Activated naive CD8-positive, alpha-beta T cell (primary cell): ENCODE measurements around the gene CELF2.
"Not testable (repeated sequence)": the region's sequence is repeated elsewhere in the genome, so short reads cannot be mapped to it uniquely, and the experiment has no call there.

ENCODE experiments used
- H3K27ac Mint-ChIP-seq: one replicate; pipeline ENCODE4 v1.8.0; 2021; ENCODE audit warnings: mixed read lengths
- H3K27me3 Mint-ChIP-seq: one replicate; pipeline ENCODE4 v1.8.0; 2021; ENCODE audit warnings: mixed read lengths
- H3K36me3 Mint-ChIP-seq: one replicate; pipeline ENCODE4 v1.8.0; 2021; ENCODE audit warnings: mixed read lengths
- H3K4me1 Mint-ChIP-seq: one replicate; pipeline ENCODE4 v1.8.0; 2021; ENCODE audit warnings: low read depth, mixed read lengths
- H3K4me3 Mint-ChIP-seq: one replicate; pipeline ENCODE4 v1.8.0; 2021; ENCODE audit warnings: mild to moderate bottlenecking, mixed read lengths
- H3K9me3 Mint-ChIP-seq: one replicate; pipeline ENCODE4 v1.8.0; 2021; ENCODE audit warnings: low read depth, mixed read lengths

Gene CELF2

GRCh38 chr10:11345224-11346054, 327.8 kb downstream of the CELF2 start:
- Mint-ChIP-seq H3K4me1 (peaks cover 4% of the 10 kb centered on the region), H3K4me3 (no peak overlapping the region), H3K36me3 (peaks cover 5% of the 10 kb centered on the region), H3K9me3 (peaks cover 3% of the 10 kb centered on the region), H3K27ac (no peak overlapping the region), H3K27me3 (no peaks in the 10 kb centered on the region)

- not testable (repeated sequence) for H3K27ac Mint-ChIP-seq, H3K9me3 Mint-ChIP-seq, H3K27me3 Mint-ChIP-seq, H3K4me3 Mint-ChIP-seq, H3K4me1 Mint-ChIP-seq, H3K36me3 Mint-ChIP-seq
These were observed 329.9 kb downstream of the CELF2 start for GRCh38 chr10:11347580-11347979.

- no peaks in the 10 kb centered on the region for H3K27me3 Mint-ChIP-seq
- H3K27ac Mint-ChIP-seq: no peak overlapping the region
- H3K9me3 Mint-ChIP-seq: peaks cover 3% of the 10 kb centered on the region
- H3K36me3 Mint-ChIP-seq: peaks cover 5% of the 10 kb centered on the region
- H3K4me3 Mint-ChIP-seq: no peak overlapping the region
- no peaks in the 10 kb centered on the region for H3K4me1 Mint-ChIP-seq
These were observed 334.1 kb downstream of the CELF2 start for GRCh38 chr10:11351801-11352200.

GRCh38 chr10:11353006-11353896, 335.6 kb downstream of the CELF2 start:
- Mint-ChIP-seq H3K9me3 (no peaks in the 10 kb centered on the region), H3K4me3 (no peak overlapping the region), H3K27me3 (no peaks in the 10 kb centered on the region), H3K36me3 (no peaks in the 10 kb centered on the region), H3K4me1 (peaks cover 9% of the 10 kb centered on the region), H3K27ac (no peak overlapping the region)

- H3K27me3 Mint-ChIP-seq: no peaks in the 10 kb centered on the region
- H3K9me3 Mint-ChIP-seq: no peaks in the 10 kb centered on the region
- H3K36me3 Mint-ChIP-seq: peaks cover 2% of the 10 kb centered on the region
- no peak overlapping the region for H3K27ac Mint-ChIP-seq
- H3K4me3 Mint-ChIP-seq: no peak overlapping the region
- H3K4me1 Mint-ChIP-seq: peaks cover 9% of the 10 kb centered on the region
These were observed 337.2 kb downstream of the CELF2 start for GRCh38 chr10:11354823-11355222.

- H3K27me3 Mint-ChIP-seq: no peaks in the 10 kb centered on the region
- peaks cover 9% of the 10 kb centered on the region for H3K4me1 Mint-ChIP-seq
- no peaks in the 10 kb centered on the region for H3K9me3 Mint-ChIP-seq
- peaks cover 2% of the 10 kb centered on the region for H3K36me3 Mint-ChIP-seq
- H3K4me3 Mint-ChIP-seq: no peak overlapping the region
- H3K27ac Mint-ChIP-seq: no peak overlapping the region
These were observed 337.9 kb downstream of the CELF2 start for GRCh38 chr10:11355592-11355991.

- H3K27me3 Mint-ChIP-seq: no peaks in the 10 kb centered on the region
- H3K27ac Mint-ChIP-seq: no peak overlapping the region
- peaks cover 9% of the 10 kb centered on the region for H3K4me1 Mint-ChIP-seq
- no peaks in the 10 kb centered on the region for H3K9me3 Mint-ChIP-seq
- peaks cover 2% of the 10 kb centered on the region for H3K36me3 Mint-ChIP-seq
- no peak overlapping the region for H3K4me3 Mint-ChIP-seq
These were observed 339.8 kb downstream of the CELF2 start for GRCh38 chr10:11357439-11357838.

GRCh38 chr10:11358011-11358410, 340.3 kb downstream of the CELF2 start:
- no peak overlapping the region for H3K27ac Mint-ChIP-seq
- H3K36me3 Mint-ChIP-seq: peaks cover 2% of the 10 kb centered on the region
- H3K4me1 Mint-ChIP-seq: peaks cover 9% of the 10 kb centered on the region
- H3K27me3 Mint-ChIP-seq: no peaks in the 10 kb centered on the region
- no peak overlapping the region for H3K4me3 Mint-ChIP-seq
- H3K9me3 Mint-ChIP-seq: no peaks in the 10 kb centered on the region

- H3K9me3 Mint-ChIP-seq: no peaks in the 10 kb centered on the region
- peaks cover 2% of the 10 kb centered on the region for H3K36me3 Mint-ChIP-seq
- H3K27me3 Mint-ChIP-seq: no peaks in the 10 kb centered on the region
- H3K4me1 Mint-ChIP-seq: peaks cover 9% of the 10 kb centered on the region
- no peak overlapping the region for H3K27ac Mint-ChIP-seq
- H3K4me3 Mint-ChIP-seq: no peak overlapping the region
These were observed 341.4 kb downstream of the CELF2 start for GRCh38 chr10:11358923-11359575.

GRCh38 chr10:11359869-11360268, 342.2 kb downstream of the CELF2 start:
- Mint-ChIP-seq H3K4me3 (no peak overlapping the region), H3K4me1 (peaks cover 9% of the 10 kb centered on the region), H3K27ac (no peak overlapping the region), H3K27me3 (no peaks in the 10 kb centered on the region), H3K36me3 (peaks cover 2% of the 10 kb centered on the region), H3K9me3 (no peaks in the 10 kb centered on the region)

- Mint-ChIP-seq H3K36me3 (peaks cover 2% of the 10 kb centered on the region), H3K27ac (no peak overlapping the region), H3K27me3 (no peaks in the 10 kb centered on the region), H3K9me3 (no peaks in the 10 kb centered on the region), H3K4me3 (no peak overlapping the region), H3K4me1 (peaks cover 7% of the 10 kb centered on the region)
These were observed 345.8 kb downstream of the CELF2 start for GRCh38 chr10:11363497-11363896.

GRCh38 chr10:11364241-11364640, 346.6 kb downstream of the CELF2 start:
- H3K27ac Mint-ChIP-seq: no peak overlapping the region
- peaks cover 9% of the 10 kb centered on the region for H3K4me1 Mint-ChIP-seq
- H3K4me3 Mint-ChIP-seq: no peak overlapping the region
- H3K9me3 Mint-ChIP-seq: no peaks in the 10 kb centered on the region
- H3K36me3 Mint-ChIP-seq: peaks cover 2% of the 10 kb centered on the region
- H3K27me3 Mint-ChIP-seq: no peaks in the 10 kb centered on the region

- not testable (repeated sequence) for H3K27ac Mint-ChIP-seq, H3K4me3 Mint-ChIP-seq, H3K27me3 Mint-ChIP-seq, H3K9me3 Mint-ChIP-seq, H3K36me3 Mint-ChIP-seq
- peaks cover 11% of the 10 kb centered on the region for H3K4me1 Mint-ChIP-seq
These were observed 349.2 kb downstream of the CELF2 start for GRCh38 chr10:11366889-11367288.

- Mint-ChIP-seq H3K9me3 (no peaks in the 10 kb centered on the region), H3K27me3 (no peaks in the 10 kb centered on the region), H3K27ac (no peak overlapping the region), H3K4me3 (no peak overlapping the region), H3K36me3 (no peaks in the 10 kb centered on the region), H3K4me1 (peaks cover 11% of the 10 kb centered on the region)
These were observed 349.8 kb downstream of the CELF2 start for GRCh38 chr10:11367505-11367904.

GRCh38 chr10:11373717-11374171, 356.1 kb downstream of the CELF2 start:
- Mint-ChIP-seq H3K9me3 (no peaks in the 10 kb centered on the region), H3K27me3 (no peaks in the 10 kb centered on the region), H3K27ac (no peak overlapping the region), H3K4me3 (no peak overlapping the region), H3K36me3 (no peaks in the 10 kb centered on the region), H3K4me1 (peaks cover 1% of the 10 kb centered on the region)
